LNCaP clone FGC (cell line): ENCODE results near the gene TFAP2B.

ENCODE experiments used
- DNase-seq: peaks from one replicate; pipeline ENCODE4 v3.0.0-alpha.2; 2011; ENCODE audit warnings: low read depth
- H3K4me3 ChIP-seq: 2 replicates; pipeline ENCODE4 v1.5.1; 2011; ENCODE audit warnings: mild to moderate bottlenecking, low read depth, low read length, control low read depth
- TF ChIP-seq, protein P1 (sequence below): IDR thresholded peaks from 2 replicates; pipeline ENCODE4 v1.5.1; 2012; ENCODE audit warnings: mild to moderate bottlenecking; ENCODE audit not compliant: control insufficient read depth, insufficient read depth; ENCODE audit errors: extremely low read depth

TFAP2B gene

DNA sequence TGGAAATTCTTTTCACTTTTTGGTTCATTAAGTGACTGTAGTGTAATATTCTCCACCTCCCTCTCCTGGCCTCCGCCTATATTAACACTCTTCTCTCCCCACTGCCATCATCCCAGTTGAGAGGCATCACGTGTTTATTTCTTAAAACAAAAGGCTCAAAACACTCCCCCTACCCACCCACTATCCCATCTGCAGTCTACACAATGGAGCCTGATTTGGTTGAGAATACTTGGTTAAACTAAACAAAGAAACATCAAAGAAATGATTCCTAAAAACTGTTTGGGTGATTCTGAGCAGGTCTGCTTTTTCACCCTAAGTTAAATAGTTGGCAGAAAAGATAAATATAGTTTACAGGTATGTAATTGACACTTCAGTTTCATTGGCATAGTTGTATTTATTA is 5.9 kb downstream of the TFAP2B start:
- TF ChIP-seq, protein P1, sequence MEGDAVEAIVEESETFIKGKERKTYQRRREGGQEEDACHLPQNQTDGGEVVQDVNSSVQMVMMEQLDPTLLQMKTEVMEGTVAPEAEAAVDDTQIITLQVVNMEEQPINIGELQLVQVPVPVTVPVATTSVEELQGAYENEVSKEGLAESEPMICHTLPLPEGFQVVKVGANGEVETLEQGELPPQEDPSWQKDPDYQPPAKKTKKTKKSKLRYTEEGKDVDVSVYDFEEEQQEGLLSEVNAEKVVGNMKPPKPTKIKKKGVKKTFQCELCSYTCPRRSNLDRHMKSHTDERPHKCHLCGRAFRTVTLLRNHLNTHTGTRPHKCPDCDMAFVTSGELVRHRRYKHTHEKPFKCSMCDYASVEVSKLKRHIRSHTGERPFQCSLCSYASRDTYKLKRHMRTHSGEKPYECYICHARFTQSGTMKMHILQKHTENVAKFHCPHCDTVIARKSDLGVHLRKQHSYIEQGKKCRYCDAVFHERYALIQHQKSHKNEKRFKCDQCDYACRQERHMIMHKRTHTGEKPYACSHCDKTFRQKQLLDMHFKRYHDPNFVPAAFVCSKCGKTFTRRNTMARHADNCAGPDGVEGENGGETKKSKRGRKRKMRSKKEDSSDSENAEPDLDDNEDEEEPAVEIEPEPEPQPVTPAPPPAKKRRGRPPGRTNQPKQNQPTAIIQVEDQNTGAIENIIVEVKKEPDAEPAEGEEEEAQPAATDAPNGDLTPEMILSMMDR: no peak
- no peak overlapping the region for H3K4me3 ChIP-seq
- DNase-seq: no peak

DNA sequence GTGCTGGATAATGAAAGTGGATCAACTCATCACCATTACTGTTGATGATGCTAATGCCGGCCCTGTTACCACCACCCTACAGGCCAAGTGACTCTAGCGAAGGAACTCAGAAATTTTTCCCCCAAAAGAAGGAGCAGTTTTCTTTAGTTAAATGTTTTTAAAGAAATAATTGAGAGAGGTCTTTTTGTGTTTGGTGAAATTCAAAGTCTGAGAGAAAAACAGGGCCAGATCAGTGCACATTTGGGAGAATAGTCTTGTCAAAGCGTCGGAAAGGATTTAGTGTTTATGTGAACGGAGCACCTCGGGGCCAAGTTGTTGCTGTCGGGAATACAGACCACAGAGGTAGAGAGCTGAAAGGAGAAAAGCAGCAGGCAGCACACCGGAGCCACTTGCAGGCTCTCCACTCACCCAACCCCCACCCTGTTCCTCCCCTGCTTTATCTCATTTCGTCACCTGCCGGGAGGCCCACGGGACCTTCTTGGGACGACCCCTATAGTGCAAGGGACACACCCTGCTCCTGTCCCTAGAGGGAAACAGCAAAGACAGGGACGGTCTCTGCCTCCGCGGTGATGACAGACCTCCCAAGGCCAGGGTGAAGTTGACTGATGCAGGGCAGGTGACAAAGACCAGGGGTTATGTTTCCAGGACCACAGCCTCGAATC is 6.8 kb downstream of the TFAP2B start:
- no peak overlapping the region for H3K4me3 ChIP-seq
- DNase-seq: no peak
- TF ChIP-seq, protein P1: no peak

DNA sequence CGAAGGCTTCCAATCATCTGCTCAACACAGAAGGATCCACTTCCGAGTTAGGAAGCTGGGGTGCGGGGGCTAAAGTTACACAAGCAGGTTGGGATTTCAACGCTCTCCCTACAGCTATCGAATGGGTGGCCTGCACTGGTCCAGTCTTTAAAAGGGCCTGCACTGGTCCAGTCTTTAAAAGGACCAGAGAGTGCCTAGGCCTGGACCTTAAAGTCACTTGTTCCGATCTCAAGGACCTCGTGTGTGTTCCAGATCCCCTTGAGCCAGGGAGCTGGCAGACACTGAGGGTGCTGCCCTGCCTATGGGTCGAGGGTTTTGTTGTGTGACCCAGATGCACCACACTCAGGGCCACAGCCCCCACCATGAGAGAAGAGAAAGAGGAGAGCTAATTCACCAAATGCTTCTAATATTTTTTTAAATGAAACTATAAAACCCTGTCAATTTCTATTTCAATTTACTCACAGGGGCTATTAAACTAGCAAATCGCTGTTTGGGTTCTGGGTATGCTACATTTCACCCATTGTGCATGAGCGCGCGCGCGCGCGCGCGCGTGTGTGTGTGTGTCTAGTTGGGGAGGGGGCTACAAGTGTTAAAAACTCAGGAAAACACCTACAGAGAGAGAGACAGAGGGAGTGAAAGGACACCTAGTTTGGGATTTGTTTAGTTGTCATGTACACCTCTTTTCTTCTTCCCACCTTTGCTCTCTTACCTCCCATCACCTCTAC is 7.5 kb downstream of the TFAP2B start:
- H3K4me3 ChIP-seq: no peak overlapping the region
- no peak for DNase-seq
- TF ChIP-seq, protein P1: no peak

DNA sequence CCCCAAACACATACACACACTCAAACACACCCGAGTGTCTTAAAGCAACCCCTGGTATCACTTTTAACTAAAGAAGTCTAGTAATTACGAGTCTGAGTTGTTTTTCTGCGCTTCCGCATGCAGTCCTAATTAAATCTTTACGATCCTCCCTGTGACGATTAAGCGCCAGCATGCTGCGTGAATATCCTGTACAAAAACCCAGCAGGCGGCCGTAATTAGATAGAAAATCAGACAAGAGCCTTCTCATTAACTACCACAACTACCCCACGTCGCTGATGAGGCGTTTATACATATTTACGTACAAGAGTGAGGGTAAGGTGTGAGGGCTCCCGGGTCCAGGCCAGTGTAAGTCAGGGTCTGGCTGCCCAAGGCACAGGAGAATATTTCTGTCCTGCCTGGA is 8.1 kb downstream of the TFAP2B start:
- TF ChIP-seq, protein P1: 0 out of 2 replicates have a peak, but pooled peaks have one; percentile 4
- no peak overlapping the region for H3K4me3 ChIP-seq
- no peak for DNase-seq

DNA sequence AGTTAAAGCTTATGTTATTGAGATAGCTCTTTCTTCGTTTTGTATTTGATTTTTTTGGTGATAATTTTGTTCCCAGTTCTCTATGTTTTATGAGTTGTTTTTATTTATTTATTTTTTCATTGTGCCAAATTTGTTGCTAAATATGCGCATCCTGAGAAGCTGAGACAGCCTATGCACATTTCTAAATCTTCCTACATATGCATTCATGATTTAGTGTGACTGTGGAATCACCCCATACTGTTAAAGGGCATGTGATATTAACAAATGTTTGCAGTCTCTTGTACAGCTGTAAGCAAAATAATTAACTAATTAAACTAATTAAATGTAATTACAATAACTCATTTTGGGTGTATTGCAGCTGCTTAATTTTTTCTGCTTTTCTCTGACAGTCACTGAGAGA is 10.4 kb downstream of the TFAP2B start:
- TF ChIP-seq, protein P1: no peak
- no peak for DNase-seq
- no peak overlapping the region for H3K4me3 ChIP-seq

DNA sequence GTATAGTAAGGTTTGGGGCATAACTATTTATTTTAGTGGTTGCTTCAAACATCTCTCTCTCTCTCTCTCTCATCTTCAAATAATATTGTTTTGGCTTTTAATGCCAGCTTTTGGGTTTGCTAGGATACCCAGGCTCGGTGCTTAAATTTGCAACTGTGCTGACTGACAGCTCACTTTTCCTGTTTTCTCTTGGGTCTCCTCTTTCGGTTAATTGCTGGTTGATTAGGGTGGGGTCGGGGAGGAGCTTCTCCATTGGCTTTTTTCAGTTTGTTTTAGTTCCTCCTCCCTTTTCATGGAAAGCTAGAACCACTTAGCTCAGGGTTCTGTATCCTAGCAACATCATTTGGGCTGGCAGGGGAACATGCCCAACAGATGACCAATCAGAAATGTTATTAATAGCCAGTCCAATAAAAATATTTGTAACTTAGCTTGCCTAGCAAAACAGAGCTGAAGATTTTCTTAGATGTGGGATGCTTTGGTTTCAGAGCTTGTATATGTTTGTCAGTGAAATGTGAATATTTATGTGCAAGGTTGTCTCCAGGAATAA is 11.3 kb downstream of the TFAP2B start:
- no peak for DNase-seq
- TF ChIP-seq, protein P1: no peak
- no peak overlapping the region for H3K4me3 ChIP-seq
